ENCODE results near the gene DNAI4. TPM values are rescaled to one million over a fixed set of nuclear protein-coding genes. Genes with fewer than 3 reads are reported as not detected.

Gene DNAI4
- total and polyA plus RNA-seq, 2 of the 4 experiments (the other 2 are of a cell fraction): 0.63 to 1.6 TPM

DNA sequence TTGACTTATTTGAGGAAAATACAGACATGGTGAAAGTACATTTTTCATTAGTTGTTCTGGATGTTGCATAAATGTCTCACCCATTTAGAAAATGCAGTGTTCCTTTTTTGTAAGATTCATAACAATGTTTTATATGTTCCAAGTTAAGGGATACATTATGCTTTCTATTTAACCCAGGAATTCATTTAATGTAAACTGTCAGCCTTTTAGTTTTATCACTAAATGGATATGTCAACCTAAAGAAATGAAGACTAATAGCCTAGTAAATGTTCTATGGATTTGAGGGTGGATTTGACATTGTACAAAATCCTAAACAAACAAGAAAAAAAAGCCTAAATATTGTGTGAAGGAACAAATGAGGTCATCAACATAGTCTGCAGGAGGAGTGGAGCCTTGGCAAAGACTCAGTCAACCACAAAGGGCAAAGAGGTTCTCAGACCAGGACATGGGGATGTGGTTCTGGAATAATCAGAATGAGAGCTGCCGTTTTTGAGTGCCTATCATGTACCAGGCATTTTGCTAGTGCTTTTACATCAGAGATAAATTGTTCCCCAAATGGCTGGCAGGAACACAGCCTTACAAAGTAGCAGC, 114.8 kb downstream of the DNAI4 start:
- no CpG with 5 or more reads among the region's 1 CpG for WGBS, 2 experiments (ENCODE audit: extremely low coverage in 2 of 2, insufficient read length in 1 of 2)
- in situ Hi-C loops (cut with MboI; ENCODE audit: low sequenced_read_pairs): no loop called here
- dilution Hi-C loops (cut with HindIII; ENCODE audit: low sequenced_read_pairs, unreplicated experiment): no loop called here

More for the DNA sequence above, 114.8 kb downstream of the DNAI4 start:
- Histone ChIP-seq H2AK5ac (ENCODE audit: low read depth, low read length) (no peak overlapping the region), H3K9me3 (ENCODE audit: control insufficient read depth, insufficient read depth, low read length) (no peaks in the 10 kb centered on the region), H2BK120ac (ENCODE audit: low read depth, low read length) (no peak overlapping the region), H2BK15ac (ENCODE audit: low read depth, low read length) (no peak overlapping the region), H3K27ac (ENCODE audit: insufficient read depth, low read length) (no peak overlapping the region), H3K18ac (ENCODE audit: low read depth, low read length) (no peak overlapping the region), H3K4me2 (ENCODE audit: low read depth, low read length) (no peak overlapping the region), H3K27me3 (ENCODE audit: control insufficient read depth, insufficient read depth, low read length) (no peaks in the 10 kb centered on the region; the same call in 1 of the 2 replicates), H3K4me3 (ENCODE audit: insufficient read depth, low read depth, low read length) (no peak overlapping the region), H4K91ac (ENCODE audit: insufficient read depth, low read depth, low read length) (no peak overlapping the region), H3K23ac (ENCODE audit: low read depth, low read length) (no peak overlapping the region), H3K9ac (ENCODE audit: low read depth, low read length) (no peak overlapping the region), H2BK20ac (ENCODE audit: low read depth, low read length) (no peak overlapping the region), H3K36me3 (ENCODE audit: control insufficient read depth, insufficient read depth, low read length) (no peaks in the 10 kb centered on the region), H3K56ac (ENCODE audit: extremely low read depth, insufficient read depth, low read length) (no peak overlapping the region), H2AK9ac (replicated peaks; ENCODE audit: low read depth, low read length, poor library complexity) (no peak overlapping the region), H4K5ac (ENCODE audit: low read depth, low read length) (no peak overlapping the region), H3K79me1 (ENCODE audit: low read depth in 1 of 2, low read length in 2 of 2) (no peaks in the 10 kb centered on the region), H2BK5ac (ENCODE audit: low read depth, low read length, poor library complexity, severe bottlenecking) (no peak overlapping the region), H3K14ac (replicated peaks; ENCODE audit: low read depth, low read length) (no peak overlapping the region), H3K4me1 (ENCODE audit: control insufficient read depth, insufficient read depth, low read length) (no peaks in the 10 kb centered on the region; the same call in 1 of the 2 replicates), H3K4ac (ENCODE audit: low read depth, low read length) (no peak overlapping the region), H4K20me1 (ENCODE audit: insufficient read depth, low read length) (no peaks in the 10 kb centered on the region), H3K9me1 (ENCODE audit: insufficient read depth, low read length) (no peaks in the 10 kb centered on the region), H2AFZ (replicated peaks; ENCODE audit: low read length, poor library complexity) (no peak overlapping the region), H4K8ac (ENCODE audit: low read depth in 2 of 2, low read length in 2 of 2) (no peak overlapping the region)
- ChIA-PET POLR2A (ENCODE audit: unreplicated experiment) (no interaction called here), CTCF (interaction anchor here (0.9 kb wide), 1 partner anchor 10 kb away, joined by 3 read pairs; no protein-coding TSS in a partner anchor)
- no TSS peak for BruUV-seq (replicated peaks)
- TF ChIP-seq RAD21 (IDR thresholded peaks at IDR 0.05; ENCODE audit: low read length): no peak
- TF ChIP-seq, protein P1, sequence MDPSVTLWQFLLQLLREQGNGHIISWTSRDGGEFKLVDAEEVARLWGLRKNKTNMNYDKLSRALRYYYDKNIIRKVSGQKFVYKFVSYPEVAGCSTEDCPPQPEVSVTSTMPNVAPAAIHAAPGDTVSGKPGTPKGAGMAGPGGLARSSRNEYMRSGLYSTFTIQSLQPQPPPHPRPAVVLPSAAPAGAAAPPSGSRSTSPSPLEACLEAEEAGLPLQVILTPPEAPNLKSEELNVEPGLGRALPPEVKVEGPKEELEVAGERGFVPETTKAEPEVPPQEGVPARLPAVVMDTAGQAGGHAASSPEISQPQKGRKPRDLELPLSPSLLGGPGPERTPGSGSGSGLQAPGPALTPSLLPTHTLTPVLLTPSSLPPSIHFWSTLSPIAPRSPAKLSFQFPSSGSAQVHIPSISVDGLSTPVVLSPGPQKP (IDR thresholded peaks at IDR 0.05; ENCODE audit: borderline replicate concordance, low read depth, low read length): no peak
- no peak for TF ChIP-seq POLR2A (IDR thresholded peaks at IDR 0.05; ENCODE audit: low read depth, low read length)
- no peak for TF ChIP-seq RCOR1 (IDR thresholded peaks at IDR 0.05; ENCODE audit: insufficient replicate concordance, low read length)
- no peak for TF ChIP-seq CHD1 (IDR thresholded peaks at IDR 0.05; ENCODE audit: low read depth, low read length)
- no peak for TF ChIP-seq MAZ (IDR thresholded peaks at IDR 0.05; ENCODE audit: borderline replicate concordance, low read depth, low read length)
- TF ChIP-seq SMC3 (IDR thresholded peaks at IDR 0.05; ENCODE audit: low read depth, low read length): no peak
- TF ChIP-seq, protein P2, sequence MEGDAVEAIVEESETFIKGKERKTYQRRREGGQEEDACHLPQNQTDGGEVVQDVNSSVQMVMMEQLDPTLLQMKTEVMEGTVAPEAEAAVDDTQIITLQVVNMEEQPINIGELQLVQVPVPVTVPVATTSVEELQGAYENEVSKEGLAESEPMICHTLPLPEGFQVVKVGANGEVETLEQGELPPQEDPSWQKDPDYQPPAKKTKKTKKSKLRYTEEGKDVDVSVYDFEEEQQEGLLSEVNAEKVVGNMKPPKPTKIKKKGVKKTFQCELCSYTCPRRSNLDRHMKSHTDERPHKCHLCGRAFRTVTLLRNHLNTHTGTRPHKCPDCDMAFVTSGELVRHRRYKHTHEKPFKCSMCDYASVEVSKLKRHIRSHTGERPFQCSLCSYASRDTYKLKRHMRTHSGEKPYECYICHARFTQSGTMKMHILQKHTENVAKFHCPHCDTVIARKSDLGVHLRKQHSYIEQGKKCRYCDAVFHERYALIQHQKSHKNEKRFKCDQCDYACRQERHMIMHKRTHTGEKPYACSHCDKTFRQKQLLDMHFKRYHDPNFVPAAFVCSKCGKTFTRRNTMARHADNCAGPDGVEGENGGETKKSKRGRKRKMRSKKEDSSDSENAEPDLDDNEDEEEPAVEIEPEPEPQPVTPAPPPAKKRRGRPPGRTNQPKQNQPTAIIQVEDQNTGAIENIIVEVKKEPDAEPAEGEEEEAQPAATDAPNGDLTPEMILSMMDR (conservative IDR thresholded peaks at IDR 0.05; ENCODE audit: low read depth, low read length): no peak
- no peak for TF ChIP-seq BHLHE40 (IDR thresholded peaks at IDR 0.05; ENCODE audit: low read depth, low read length)
- no peak for TF ChIP-seq MAFK (IDR thresholded peaks at IDR 0.05; ENCODE audit: low read depth, low read length)
- intact Hi-C loops (cut with micrococcal nuclease): no loop called here
- ATAC-seq (ENCODE audit: low read depth) (no peak), DNase-seq (peak; percentile 22)

Measured in IMR-90 (cell line).